Right ventricle myocardium superior (tissue), 1 donor: ENCODE results near the gene CLIC3. TPM values are rescaled to one million over a fixed set of nuclear protein-coding genes. Genes with fewer than 3 reads are reported as not detected.
A peak's percentile ranks its signal among the peaks of the same experiment; 100 is the strongest.
"Not testable (repeated sequence)": the region's sequence is repeated elsewhere in the genome, so short reads cannot be mapped to it uniquely, and the experiment has no call there.

Source experiments
- ATAC-seq: fragments of 200-7000 bp; cut with Tn5 transposase; one replicate; pipeline ENCODE4 v1.9.1; 2020; ENCODE audit warnings: mild to moderate bottlenecking; ENCODE audit not compliant: poor library complexity
- DNase-seq: peaks from one replicate; pipeline ENCODE4 v3.0.0-alpha.2; 2020
- intact Hi-C: fragments of 100-400 bp; cut with DNase I; formaldehyde crosslinking; loops from one replicate; pipeline ENCODE4 v1.11.2; 2022
- total RNA-seq: library from RNA; stranded (reverse); fragmentation: NEBNext Ultra II Directional; extraction: Animal tissue kit (Norgen Biotek cat#: 25700); gene quantifications from one replicate; pipeline ENCODE4 v1.2.1, GENCODE V29; 2021
- donor health status: DM: no; HTN: yes; CAD: no; lungs with severe emphysema.

Gene CLIC3
- total RNA-seq, 1 donor from 2014 or later = 2.7 TPM

- DNase-seq (no peak), ATAC-seq (no peak)
- intact Hi-C loops = no loop called here
Measured at GRCh38 chr9:137008312-137008711, 11.9 kb upstream of the CLIC3 start.

DNA sequence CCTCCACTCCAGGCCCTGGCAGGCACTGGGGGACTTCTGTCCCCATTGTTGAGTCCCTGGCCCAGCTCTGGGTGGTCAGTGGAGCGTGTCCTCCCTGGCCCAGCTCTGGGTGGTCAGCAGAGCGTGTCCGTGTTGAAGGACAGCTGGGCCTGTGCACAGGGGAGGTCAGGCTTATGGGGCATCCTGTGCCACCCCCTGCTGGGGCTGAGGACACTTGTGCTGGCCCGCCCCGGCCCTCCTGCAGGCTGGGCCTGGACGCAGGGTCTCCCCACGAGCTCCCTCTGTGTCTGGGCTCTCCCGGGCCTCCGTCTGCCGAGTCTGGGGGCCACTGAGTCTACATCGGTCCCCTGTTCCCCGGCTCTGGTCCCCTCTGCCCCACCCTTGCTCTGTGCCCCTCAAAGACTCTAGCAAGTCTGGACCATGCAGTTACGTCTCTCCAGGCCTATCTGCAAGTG is 11.5 kb upstream of the CLIC3 start:
- intact Hi-C loops = no loop called here
- DNase-seq (no peak), ATAC-seq (no peak)

GRCh38 chr9:137007108-137007815 is 10.9 kb upstream of the CLIC3 start:
- DNase-seq (no peak), ATAC-seq (no peak)
- intact Hi-C loops = no loop called here

- DNase-seq (no peak), ATAC-seq (no peak)
- intact Hi-C loops = no loop called here
Measured at GRCh38 chr9:137006116-137007003, 10.0 kb upstream of the CLIC3 start.

GRCh38 chr9:137004285-137004684 is 7.9 kb upstream of the CLIC3 start:
- ATAC-seq, intact Hi-C loops, DNase-seq: not testable (repeated sequence)

GRCh38 chr9:137002646-137003041 is 6.3 kb upstream of the CLIC3 start:
- no peak for DNase-seq
- intact Hi-C loops = no loop called here
- ATAC-seq = no peak

- intact Hi-C loops = no loop called here
- ATAC-seq (no peak), DNase-seq (no peak)
Measured at GRCh38 chr9:137001857-137002645, 5.7 kb upstream of the CLIC3 start.

- intact Hi-C loops = no loop called here
- DNase-seq = no peak
- ATAC-seq = no peak
Measured at GRCh38 chr9:137000177-137000930, 4.0 kb upstream of the CLIC3 start.

GRCh38 chr9:136997830-136998234 is 1.5 kb upstream of the CLIC3 start:
- no peak for DNase-seq
- intact Hi-C loops = no loop called here
- ATAC-seq = no peak

DNA sequence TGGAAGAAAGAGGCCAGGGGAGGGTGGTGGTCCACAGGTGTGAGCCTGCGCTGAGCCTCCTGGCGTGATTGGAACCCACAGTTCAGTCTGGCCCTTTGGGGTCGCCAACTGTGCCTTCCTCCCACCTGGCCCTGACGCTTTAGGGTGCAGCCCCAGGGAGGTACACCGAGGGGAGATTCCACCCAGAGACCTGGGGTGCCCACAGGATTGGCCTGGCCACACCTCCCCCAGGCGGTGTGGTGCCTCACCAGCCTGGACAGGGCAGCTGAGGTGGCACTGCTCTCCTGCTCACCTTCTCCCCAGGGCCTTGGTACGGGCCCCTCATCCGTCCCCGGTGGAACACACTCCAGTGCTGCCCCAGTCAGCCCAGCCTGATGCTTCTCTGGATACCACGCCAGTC is 1.0 kb upstream of the CLIC3 start:
- ATAC-seq (no peak), DNase-seq (no peak)
- intact Hi-C loops = no loop called here

DNA sequence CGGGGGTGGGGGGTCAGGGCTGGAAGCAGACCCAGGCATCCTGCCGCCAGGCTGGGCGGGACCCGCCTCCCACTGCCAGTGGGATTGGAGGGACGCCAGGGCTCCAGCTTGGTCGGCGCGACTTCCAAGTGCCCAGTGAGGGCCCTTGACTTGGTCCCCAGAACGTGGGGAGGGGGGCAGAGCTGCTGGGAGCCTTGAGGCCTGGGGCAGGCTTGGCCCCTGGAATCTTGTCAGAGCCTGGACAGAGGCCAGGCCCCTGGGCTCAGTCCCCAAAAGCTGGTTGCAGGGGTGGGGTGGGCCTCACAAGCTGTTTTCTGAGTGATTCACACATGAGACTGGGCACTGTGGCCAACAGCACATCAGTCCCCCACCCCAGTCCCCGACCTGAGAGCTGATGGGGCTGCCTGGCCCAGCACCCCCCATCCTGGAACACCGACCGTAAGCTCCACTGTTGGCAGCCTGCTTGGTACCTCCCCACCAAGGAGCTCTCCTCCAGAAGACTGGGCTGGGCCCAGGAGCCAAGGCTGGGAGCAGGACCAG is 526 bp downstream of the CLIC3 start:
- DNase-seq = no peak
- intact Hi-C loops = no loop called here

GRCh38 chr9:136995362-136995761 is 1.0 kb downstream of the CLIC3 start:
- intact Hi-C loops = no loop called here
- no peak for DNase-seq

More for the DNA sequence above, 526 bp downstream of the CLIC3 start:
- ATAC-seq = no peak

GRCh38 chr9:136994888-136995230 is 1.5 kb downstream of the CLIC3 start:
- intact Hi-C loops = no loop called here
- ATAC-seq (no peak), DNase-seq (no peak)

More at GRCh38 chr9:136995362-136995761, 1.0 kb downstream of the CLIC3 start:
- ATAC-seq = no peak

DNA sequence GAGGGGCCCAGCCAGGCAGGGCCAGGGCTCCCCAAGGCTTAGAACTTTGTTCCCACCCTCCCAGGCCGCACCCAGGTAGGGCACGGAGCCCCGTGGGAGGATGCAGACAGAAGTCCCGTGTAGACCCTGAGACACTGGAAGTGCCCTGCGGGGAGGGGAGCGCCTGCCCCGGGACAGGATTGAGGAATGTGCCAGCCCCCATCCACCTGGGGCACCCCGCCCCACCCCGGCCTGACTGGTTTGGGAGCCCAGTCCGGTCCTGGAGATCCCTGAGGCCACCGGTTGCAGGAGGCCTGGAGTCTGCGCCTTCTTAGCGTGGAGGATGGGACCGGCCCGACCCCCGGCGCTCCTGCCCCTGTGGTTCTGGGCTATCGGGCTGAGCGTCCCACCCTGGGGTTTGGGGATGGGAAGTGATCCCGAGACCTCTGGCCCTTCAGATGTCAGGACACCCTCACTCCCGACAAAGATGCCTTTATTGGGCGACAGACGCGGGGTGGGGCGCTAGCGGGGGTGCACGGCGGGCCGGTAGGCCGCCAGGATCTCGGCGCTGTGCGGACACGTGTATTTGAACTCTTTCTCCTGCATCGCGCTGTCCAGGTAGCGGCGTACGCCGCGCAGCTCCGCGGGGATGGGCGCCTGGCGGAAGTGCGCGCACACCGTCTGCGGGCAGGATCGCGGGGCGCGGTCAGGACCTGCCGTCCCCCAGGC is 2.0 kb downstream of the CLIC3 start:
- intact Hi-C loops = no loop called here
- ATAC-seq (no peak), DNase-seq (no peak)

- ATAC-seq (no peak), DNase-seq (no peak)
- intact Hi-C loops = no loop called here
Measured at GRCh38 chr9:136992819-136993369, 3.5 kb downstream of the CLIC3 start.

DNA sequence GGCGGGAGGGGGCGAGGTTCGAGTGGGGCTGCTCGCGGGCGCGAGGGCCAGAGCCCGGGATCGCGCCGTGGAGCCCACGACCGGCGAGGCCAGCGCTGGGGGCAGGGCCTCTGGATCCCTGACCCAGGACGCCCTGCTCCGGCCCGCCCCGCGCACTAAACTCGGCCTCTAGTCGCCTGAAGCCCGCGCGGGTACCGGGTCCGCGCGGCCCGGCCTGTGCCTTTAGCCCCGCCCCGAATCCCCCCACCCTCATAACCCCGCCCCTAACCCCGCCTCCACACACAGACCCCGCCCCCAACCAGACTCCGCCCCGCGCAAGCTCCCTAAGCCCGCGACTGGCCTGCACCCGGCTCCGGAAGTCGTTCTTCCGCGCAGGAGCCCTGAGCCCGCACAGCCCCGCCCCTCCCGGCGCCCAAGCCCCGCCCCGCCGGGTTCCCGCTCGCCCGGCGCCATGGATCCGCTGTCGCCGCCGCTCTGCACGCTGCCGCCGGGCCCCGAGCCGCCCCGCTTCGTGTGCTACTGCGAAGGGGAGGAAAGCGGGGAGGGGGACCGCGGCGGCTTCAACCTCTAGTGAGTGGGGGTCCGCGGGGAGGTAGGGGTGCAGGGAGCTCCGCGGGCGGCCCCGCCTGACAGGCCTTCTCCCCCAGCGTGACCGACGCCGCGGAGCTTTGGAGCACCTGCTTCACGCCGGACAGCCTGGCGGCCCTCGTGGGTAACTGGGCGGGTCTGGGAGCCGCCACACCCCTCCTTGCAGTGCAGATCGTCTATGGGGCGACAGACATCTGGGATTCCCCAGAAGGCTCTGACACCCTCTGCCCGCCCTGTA is 4.2 kb downstream of the CLIC3 start, which contains the start of gene PAXX:
Gene PAXX (plus strand): TSS at position 430 of the 826 bp plus-strand sequence. CDS start 22 bp downstream, at position 452.
- ATAC-seq (peak; percentile 96), DNase-seq (peak; percentile 96)
- intact Hi-C loops = no loop called here
